HG03571 (cell line): ENCODE measurements around the gene OXA1L.
"Not testable (repeated sequence)": the region's sequence is repeated elsewhere in the genome, so short reads cannot be mapped to it uniquely, and the experiment has no call there.

Source experiments
- ATAC-seq: cut with Tn5 transposase; IDR thresholded peaks from one replicate; pipeline ENCODE4 v1.9.1; 2021; ENCODE audit not compliant: unreplicated experiment

Gene OXA1L

DNA sequence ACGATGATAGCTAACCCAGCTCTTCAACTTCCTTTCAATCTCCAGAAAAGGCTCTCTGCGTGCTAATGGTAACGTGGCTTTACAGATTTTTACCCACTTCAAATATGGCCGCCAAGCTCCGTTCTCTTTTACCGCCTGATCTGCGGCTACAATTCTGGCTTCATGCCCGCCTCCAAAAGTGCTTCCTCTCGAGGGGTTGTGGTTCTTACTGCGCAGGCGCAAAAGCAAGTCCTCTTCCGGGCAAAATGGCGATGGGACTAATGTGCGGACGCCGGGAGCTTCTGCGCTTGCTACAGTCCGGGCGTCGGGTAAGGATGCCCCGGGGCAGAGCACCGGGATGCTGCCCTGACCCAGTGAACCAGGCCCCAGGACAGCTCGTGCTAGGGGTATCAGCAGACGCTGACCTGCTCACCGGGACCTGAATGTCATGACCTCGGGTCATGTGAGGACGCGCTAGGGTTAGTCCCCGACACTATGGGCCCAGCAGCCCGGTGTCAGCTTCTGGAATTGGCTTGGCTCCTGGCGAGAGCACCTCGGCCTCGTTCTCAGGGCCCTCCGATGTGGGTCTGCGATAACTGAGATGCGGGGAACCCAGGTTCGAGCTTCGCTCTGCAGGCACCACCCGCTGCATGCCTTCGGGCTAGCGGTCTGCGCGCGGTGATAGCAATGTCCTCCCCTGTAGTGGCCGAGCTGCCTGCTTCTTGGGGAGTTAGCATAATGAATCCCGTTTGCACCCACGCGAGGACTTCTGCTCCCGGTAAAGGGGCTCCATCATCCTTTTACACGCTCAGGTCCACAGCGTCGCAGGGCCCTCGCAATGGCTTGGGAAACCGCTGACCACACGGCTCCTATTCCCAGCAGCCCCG is at the start of gene OXA1L:
Gene OXA1L, plus strand, starts transcription at position 232 of the 866 bp plus-strand sequence. Its CDS starts 14 bp downstream, at position 246.
- peak; percentile 82 for ATAC-seq

DNA sequence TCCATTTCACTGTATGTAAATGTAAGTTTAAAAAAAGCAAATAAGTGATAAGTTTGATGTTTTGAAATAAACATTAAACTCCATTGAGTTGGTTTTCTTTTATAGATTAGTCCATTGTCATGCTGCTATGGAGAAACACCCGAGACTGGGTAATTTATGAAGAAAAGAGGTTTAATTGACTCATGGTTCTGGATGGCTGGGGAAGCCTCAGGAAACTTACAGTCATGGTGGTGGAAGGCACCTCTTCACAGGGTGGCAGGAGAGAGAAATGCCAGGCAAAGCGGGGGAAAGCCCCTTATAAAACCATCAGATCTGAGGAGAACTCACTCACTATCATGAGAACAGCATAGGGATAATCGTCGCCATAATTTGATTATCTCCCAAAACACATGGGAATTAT is 48.4 kb upstream of the OXA1L start:
- no peak for ATAC-seq

DNA sequence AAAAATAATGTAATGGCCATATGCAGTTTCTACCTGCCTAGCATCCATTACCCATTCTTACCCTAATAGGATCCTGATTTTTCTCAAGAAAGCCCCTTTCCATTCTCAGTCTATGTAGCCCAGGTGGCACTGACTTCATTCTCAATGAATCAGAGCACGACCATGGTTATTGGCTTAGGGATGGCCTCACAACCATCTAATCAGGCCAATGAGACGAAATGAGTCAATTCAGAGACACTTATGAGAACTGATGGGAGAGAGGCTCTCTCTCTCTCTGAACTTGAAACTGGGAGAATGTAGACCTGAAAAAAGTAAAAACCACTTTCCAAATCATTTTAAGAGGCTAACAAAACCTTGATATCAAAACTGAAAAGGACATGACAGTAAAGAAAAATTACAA is 45.3 kb upstream of the OXA1L start:
- no peak for ATAC-seq

DNA sequence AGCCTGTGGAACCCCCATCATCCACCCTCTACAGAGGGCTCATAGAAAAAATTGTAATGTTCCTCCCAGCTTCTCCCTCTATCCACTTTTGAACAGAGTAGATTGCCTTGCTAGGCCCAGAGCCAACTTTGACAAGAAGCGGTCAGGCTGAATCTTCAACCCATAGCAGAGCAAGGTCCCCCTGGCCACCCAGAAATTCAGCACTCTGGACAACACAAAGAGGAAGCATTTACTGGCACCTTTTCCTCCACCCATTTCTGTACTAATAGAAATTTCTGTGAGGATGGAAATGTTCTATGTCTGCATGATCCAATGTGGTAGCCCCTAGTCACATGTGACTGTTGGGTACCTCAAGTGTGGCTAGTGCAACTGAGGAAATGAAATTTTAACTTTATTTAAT is 42.7 kb upstream of the OXA1L start:
- no peak for ATAC-seq

DNA sequence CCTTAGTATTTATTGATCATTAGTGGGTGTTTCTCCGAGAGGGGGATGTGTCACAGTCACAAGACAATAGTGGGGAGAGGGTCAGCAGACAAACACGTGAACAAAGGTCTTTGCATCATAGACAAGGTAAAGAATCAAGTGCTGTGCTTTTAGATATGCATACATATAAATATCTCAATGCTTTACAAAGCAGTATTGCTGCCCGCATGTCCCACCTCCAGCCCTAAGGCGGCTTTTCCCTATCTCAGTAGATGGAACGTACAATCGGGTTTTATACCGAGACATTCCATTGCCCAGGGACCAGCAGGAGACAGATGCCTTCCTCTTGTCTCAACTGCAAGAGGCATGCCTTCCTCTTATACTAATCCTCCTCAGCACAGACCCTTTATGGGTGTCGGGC is 41.6 kb upstream of the OXA1L start:
- not testable (repeated sequence) for ATAC-seq

DNA sequence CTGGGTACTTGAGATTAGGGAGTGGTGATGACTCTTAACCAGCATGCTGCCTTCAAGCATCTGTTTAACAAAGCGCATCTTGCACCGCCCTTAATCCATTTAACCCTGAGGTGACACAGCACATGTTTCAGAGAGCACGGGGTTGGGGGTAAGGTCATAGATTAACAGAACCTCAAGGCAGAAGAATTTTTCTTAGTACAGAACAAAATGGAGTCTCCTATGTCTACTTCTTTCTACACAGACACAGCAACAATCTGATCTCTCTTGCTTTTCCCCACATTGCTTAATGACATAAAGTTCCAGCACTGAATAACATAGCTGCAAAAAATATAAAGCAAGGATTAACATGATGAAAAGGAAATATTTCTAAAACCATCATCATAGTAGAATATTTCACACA is 41.1 kb upstream of the OXA1L start:
- ATAC-seq: not testable (repeated sequence)

DNA sequence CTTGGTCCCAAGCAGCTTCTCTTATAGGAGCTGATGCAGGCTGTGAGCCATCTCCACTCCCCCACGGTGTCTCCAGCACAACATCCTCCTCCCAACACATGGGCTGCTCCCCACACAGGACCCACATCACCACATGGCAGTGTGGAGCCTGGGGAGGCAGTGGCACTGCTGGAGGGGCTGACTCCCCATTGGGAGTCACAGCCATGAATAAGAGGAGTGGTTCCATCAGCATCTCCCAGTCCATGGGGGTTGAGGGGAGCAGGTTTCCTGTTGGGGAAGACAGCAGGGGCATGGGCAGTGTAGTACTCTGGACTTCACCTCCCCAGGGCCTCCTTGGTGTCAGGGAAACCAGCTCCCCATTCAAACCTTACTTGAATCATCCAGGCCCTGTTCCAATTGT is 40.5 kb upstream of the OXA1L start:
- no peak for ATAC-seq

DNA sequence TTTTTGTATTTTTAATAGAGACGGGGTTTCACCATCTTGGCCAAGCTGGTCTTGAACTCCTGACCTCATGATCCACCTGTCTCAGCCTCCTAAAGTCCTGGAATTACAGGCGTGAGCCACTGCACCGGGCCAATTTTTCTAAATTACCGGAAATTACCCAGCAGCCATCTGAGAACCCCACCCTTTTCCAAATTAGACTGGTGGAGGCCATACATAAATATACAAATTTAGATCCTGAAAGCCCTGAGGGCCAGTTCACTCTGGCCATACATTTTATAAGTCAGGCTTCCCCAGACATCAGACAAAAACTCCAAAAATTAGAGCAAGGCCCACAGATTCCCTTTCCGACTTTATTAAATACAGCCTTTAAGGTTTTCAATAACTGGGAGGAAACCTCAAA is 34.4 kb upstream of the OXA1L start:
- not testable (repeated sequence) for ATAC-seq

DNA sequence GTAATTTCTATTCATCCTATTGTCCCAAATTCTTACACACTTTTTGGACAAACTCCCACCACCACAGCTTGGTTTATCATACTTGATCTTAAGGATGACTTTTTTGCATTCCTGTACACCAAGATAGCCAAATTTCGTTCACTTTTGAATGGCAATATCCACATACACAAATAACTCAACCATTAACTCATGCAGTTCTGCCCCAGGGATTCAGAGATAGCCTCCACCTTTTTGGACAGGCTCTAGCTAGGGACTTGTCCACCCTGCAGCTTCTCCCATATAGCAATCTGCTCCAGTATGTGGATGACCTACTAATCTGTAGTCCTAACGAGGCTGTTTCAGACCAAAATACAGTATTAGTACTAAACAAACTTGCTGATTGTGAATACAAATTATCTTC is 32.7 kb upstream of the OXA1L start:
- ATAC-seq: no peak

DNA sequence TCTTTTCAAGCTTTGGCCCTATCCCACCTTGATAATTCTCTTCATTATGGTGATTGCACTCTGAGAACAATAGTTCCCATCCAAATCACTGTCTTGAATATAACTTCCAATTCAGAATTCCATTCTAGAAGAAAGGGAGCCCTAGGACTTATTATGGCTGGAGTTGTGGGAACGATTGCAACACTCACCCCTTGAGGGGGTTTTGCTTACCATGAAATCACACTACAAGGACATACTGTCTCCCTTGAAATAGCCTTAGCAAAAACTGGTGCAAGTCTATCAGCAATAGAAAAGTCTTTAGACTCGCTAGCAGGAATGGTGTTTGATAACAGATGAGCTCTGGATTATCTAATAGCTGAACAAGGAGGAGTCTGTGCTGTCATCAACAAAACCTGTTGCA is 31.4 kb upstream of the OXA1L start:
- no peak for ATAC-seq

DNA sequence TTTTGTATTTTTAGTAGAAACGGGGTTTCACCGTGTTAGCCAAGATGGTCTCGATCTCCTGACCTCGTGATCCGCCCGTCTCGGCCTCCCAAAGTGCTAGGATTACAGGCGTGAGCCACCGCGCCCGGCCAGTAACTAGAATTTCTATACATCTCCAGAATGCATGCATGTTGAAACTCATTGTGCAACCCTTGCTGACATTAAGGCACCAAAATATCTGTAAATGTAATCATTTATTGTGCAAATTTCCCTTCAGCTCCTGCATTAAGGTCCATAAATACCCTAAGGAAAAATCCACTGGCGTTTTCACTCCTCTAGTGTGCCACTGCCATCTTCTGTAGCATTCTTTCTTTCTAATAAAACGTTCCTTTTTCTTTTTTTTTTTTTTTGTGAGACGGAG is 30.1 kb upstream of the OXA1L start:
- not testable (repeated sequence) for ATAC-seq

DNA sequence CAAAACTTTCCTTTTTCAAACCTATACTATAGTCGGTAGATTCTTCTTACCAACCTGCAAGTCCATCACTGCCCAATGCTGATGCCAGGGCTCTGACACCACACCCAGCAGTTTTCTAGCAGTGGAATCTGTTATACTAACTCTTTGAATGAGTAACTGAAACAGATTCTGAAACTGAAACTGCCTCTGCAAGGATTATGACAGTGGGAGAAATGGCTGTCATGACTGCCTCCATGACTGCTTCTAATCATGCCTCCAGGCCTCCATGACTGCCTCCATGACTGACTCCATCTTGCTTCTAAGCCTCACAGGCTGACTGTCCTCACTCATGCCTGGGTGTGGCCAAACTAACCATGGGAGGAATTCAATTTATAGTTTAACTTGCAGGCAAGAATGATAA is 29.4 kb upstream of the OXA1L start:
- peak; percentile 75 for ATAC-seq

DNA sequence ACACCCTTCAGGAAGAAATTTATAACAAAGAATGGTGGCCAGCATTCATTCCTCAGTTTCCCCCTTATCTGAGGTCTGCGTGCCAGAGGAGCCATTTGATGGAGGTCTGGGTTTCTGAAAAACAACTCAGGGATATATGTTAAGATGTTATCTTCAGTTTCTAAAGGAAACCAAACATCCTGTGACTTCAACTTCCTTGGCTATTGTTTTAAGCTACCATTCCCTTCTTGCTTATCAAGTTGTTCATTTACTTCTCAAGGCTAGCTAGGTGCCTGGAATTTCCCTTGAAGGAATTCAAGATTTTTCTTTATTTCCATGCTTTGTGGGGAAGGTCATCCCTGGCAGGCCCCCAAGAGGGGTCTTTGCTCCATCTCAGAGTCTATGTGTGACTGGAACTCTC is 27.1 kb upstream of the OXA1L start:
- ATAC-seq: no peak

DNA sequence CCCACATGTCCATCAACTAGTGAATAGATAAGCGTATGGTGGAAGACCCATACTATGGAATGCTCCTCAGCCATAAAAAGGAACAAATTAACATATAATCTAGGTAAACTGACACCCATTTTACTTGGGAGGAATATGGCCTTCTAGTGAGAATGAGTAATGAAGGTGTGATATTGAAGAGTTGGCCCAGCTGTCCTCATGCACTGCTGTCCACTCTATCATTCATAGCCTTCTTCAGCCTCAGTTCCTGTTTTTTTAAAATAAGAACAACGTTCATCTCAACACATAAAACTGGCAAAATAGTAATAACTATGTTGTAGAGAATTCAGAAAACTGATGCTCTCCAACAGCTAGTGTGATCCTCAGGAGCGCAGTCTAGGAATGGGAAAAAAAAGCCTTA is 26.5 kb upstream of the OXA1L start:
- ATAC-seq: no peak

DNA sequence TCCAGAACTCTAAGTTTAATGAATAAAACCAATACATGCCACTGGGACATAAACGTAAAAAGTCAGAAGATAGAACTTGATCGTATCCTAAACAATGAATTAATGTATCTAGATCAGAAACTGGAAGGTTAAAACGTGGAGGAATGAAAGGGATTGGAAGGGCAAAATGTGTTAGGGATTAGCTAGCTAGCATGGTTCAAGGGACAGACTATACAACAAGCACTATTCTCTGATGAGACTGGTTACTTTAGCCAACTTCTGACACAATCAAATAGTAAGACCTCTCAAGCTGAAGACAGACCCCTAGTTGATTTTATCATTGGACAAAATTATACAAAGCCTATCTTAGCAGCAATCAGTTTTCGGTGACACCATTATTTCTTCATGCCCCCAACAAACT is 18.7 kb upstream of the OXA1L start:
- no peak for ATAC-seq

DNA sequence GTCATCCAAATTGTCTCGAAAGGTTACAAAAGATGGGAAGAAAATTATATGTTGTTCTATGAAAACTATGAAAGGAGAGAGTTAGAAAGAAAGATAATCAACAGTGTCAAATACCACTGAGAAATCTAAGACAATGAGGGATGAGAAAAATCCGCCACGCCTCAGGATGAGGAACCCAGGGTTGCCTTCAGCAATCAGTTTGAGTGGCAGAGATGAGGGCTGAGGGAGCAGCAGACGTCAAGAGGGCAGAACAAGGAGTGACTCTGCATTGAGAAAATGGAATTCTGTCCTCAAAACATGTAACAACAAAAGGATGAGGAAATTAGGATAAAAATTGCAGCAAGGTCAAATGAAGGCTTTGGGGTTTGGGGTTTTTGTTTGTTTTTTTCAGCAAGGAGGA is 18.3 kb upstream of the OXA1L start:
- no peak for ATAC-seq

DNA sequence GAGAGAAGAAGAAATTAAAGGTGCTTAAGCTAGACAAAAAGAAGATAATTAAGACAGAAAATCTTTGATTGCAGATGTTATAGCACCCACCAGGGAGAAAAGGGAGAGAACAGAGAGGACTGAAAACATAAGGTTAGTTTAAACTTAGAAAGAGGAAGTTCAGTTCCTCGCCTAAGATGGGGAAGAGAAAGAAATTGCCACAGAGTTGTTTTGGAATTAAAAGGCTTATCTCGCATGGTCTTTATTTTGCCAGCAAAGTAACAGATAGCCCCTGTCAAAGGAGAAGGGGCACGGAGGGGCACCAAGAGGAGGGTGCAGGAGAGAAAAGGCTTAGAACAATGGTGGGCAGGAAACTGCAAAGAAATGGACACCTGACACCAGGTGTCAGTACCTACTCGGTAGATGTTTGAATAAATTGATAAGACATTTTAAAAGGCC is 17.8 kb upstream of the OXA1L start:
- no peak for ATAC-seq

DNA sequence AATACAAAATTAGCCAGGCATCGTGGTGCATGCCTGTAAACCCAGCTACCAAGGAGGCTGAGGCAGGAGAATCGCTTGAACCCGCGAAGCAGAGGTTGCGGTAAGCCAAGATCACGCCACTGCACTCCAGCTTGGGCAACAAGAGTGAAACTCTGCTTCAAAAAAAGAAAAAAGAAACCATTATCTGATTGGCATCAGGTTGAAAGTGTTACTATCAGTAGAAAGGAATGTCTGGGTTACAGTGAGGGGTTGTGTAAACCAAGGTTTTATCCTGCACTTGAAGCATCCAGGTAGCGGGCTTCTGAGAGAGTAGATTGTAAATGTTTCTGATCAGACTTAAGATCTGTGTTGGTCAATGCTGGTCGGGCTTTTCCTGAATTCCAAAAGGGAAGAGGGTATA is 14.1 kb upstream of the OXA1L start:
- no peak for ATAC-seq

DNA sequence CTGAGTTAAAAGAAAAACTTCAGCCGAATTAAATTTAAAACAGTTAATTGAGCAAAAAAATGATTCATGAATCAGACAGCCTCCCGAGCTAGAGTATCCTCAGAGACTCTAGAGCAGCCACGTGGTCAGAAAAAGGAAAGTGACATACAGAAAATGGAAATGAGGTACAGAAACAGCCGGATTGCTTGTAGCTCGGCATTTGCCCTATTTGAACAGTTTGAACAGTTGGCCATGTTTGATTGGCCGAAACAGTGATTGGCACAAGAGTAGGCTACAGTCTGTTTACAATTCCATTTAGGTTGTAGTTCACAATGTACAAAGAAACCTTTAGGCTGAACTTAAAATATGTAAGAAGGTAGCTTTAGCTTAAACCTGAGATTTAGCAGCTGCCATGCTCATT is 12.9 kb upstream of the OXA1L start:
- no peak for ATAC-seq

DNA sequence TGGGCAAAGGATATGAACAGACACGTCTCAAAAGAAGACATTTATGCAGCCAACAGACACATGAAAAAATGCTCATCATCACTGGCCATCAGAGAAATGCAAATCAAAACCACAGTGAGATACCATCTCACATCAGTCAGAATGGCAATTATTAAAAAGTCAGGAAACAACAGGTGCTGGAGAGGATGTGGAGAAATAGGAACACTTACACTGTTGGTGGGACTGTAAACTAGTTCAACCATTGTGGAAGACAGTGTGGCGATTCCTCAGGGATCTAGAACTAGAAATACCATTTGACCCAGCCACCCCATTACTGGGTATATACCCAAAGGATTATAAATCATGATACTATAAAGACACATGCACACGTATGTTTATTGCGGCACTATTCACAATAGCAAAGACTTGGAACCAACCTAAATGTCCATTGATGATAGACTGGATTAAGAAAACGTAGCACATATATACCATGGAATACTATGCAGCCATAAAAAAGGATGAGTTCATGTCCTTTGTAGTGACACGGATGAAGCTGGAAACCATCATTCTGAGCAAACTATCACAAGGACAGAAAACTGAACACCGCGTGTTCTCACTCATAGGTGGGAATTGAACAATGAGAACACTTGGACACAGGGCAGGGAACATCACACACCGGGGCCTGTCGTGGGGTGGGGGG is 8.4 kb upstream of the OXA1L start:
- ATAC-seq: not testable (repeated sequence)

DNA sequence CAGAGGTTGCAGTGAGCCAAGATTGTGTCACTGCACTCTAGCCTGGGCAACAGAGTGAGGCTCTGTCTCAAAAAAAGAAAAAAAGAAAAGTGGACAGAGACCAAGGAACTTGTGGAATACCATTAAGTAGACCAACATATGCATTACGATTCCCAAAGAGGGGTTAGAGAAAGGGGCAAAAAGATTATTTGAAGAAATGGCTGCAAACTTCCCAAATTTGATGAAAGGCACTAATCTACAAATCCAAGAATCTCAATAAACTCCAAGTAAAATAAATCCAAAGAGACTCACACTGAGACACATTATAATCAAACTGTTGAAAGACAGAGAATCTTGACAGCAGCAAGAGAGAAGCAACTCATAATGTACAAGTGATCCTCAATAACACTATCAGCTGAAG is 4.8 kb upstream of the OXA1L start:
- ATAC-seq: no peak

DNA sequence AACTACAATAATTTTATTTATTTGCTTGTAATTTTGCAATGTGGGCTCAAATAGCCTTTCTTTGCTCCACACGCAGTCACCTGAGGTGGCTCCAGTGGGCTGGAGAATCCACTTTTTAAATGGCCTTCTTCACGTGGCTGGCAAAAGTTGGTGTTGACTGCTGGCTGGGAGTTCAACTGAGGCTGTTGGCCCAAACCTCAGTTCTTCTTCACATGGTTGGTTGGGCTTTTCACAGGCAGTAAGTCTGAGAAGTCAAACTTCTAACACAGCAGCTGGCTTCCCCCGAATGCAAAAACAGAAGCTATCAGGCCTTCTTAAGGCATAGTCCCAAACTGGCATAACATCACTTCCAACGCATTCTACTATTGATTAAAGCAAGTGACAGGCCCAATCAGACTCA is 2.1 kb upstream of the OXA1L start:
- ATAC-seq: no peak

DNA sequence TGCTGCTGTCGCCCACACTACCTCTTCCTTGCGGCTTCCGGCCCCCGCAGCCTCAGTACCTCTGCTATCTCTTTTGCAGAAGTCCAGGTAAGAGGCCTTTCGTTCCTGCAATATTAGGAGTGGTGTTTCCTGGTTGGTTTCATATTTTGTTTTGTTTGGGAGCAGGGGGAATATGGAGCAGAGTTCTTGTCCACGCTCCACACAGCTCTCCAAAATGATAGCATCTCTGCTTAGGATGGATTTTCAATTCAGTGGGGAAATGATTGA is 768 bp downstream of the OXA1L start:
- no peak for ATAC-seq
